Placental epithelial cell (primary cell): ENCODE results near the gene CD247. TPM values are rescaled to one million over a fixed set of nuclear protein-coding genes. Genes with fewer than 3 reads are reported as not detected.

Experiments
- total RNA-seq: library from RNA; depleted of rRNA; stranded (reverse); fragments of >200 nt; gene quantifications from 2 replicates; pipeline ENCODE4 v1.2.3, GENCODE V29; 2012

The CD247 gene
- total RNA-seq, result not detected in 2 replicates

DNA sequence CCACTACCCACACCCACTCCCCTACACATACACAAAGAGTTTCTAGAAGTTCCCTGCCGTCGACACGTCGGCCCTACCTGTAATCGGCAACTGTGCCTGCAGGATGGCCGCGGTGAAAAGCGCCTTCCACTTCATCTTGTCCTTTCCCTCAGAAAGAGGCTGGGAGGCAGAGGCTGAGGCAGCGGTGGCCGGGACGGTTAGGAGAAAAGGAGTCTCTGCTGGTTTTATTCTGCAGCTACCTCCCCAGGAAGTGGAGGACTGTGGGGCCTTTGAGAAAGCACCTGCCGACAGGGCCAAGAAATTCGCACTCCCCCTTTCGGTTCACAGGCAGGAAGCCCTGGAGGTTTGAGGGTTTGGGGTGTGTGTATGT is at the start of gene CD247:
CD247 (minus strand) TSS at position 199 of the 370 bp plus-strand sequence; CDS start at position 135, 64 bp downstream.

DNA sequence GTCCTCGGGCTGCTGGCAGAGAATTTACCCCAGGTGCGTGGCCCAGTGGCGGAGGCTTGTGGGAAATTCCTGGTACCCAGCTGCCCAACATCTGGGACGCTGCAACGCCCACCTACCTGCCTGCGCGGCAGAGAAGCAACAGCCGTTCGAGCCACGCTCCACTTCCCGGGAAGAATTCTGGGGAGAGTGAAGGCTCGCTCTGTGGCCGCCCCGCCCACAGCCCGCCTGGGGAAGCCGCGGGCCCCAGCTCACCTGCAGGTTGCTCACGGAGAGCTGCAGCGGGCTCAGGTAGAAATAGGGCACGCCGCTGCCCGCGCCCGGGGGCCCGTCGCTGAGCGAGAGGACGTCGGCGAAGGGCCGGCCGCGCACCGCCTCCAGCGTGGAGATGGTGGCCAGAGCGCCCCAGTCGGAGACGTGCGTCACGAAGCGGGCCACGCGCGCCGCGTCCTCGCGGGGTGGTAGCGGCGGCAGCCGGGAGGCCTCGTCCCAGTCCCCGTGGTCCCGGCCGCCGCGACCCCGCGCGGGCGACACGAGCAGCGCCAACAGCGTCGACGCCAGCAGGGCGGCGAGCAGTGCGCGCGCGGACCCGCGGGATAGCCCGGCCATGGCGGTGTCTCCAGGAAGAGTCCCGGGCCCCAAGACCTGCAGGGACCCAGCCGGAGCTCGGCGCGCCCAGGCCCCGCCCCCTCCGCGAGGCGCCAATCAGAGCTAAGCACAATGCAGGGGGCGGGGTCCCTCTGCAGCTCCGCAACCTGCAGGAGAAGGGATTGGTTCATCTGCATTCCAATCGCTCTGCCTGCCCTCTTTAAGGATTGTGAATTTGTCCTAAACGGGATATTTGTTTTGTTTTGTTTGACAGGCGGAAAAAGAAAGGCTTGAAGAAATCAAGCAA is 35.1 kb upstream of the CD247 start, which contains the start of gene CREG1:
CREG1 (minus strand) TSS at position 627 of the 892 bp plus-strand sequence.

Other genes starting within 250 kb of the CD247 start
- gene CREG1, start 35.2 kb upstream of the CD247 start, total RNA-seq, result 25.9 and 39.7 TPM in 2 replicates
- not detected in 2 replicates for gene RCSD1, start 111.7 kb upstream of the CD247 start, total RNA-seq
- 228 and 229 TPM in 2 replicates for gene MPZL1, start 203.5 kb upstream of the CD247 start, total RNA-seq